IMR-90 (cell line): ENCODE results near the gene TRIM47. TPM values are rescaled to one million over a fixed set of nuclear protein-coding genes. Genes with fewer than 3 reads are reported as not detected.

ENCODE experiments used
- ATAC-seq: fragments of 200-7000 bp; cut with Tn5 transposase; 2 replicates; pipeline ENCODE4 v1.9.1; 2020; ENCODE audit warnings: low read depth, mild to moderate bottlenecking, moderate library complexity
- BruUV-seq: library from RNA; stranded (reverse); fragments of 400-500 nt; replicated peaks from 2 replicates; lab custom pipeline; 2021; lab: Mats Ljungman, UMichigan
- CTCF ChIA-PET: fragments of 300-600 bp; formaldehyde crosslinking; extraction: SDS; loops from one replicate; lab custom pipeline; 2021; ENCODE audit warnings: antibody characterized with exemption; lab: Yijun Ruan, JAX
- POLR2A ChIA-PET: fragments of 300-600 bp; sonication (Branson Sonifier 250); formaldehyde crosslinking; loops from one replicate; lab custom pipeline; 2022; ENCODE audit warnings: antibody characterized with exemption; ENCODE audit not compliant: unreplicated experiment; lab: Charles Lee
- DNase-seq: peaks from one replicate; pipeline ENCODE4 v3.0.0; 2013
- H2AFZ ChIP-seq: replicated peaks from 2 replicates; pipeline ENCODE3; 2013; ENCODE audit warnings: low read length, mild to moderate bottlenecking; ENCODE audit not compliant: poor library complexity
- H2AK5ac ChIP-seq: 2 replicates; pipeline ENCODE4 v1.6.1; 2013; ENCODE audit warnings: low read depth, low read length, inconsistent platforms
- H2AK9ac ChIP-seq: replicated peaks from 2 replicates; pipeline ENCODE3; 2013; ENCODE audit warnings: mild to moderate bottlenecking, low read depth, low read length, moderate library complexity; ENCODE audit not compliant: poor library complexity
- H2BK120ac ChIP-seq: 2 replicates; pipeline ENCODE4 v1.6.1; 2013; ENCODE audit warnings: low read depth, low read length, inconsistent platforms
- H2BK15ac ChIP-seq: 3 replicates; pipeline ENCODE4 v1.6.1; 2013; ENCODE audit warnings: low read depth, low read length, inconsistent platforms
- H2BK20ac ChIP-seq: 2 replicates; pipeline ENCODE4 v1.6.1; 2013; ENCODE audit warnings: low read depth, mild to moderate bottlenecking, inconsistent platforms, low read length, moderate library complexity
- H2BK5ac ChIP-seq: 2 replicates; pipeline ENCODE4 v1.6.1; 2013; ENCODE audit warnings: mild to moderate bottlenecking, low read depth, low read length, inconsistent platforms; ENCODE audit not compliant: poor library complexity, severe bottlenecking
- H3K14ac ChIP-seq: replicated peaks from 2 replicates; pipeline ENCODE4 v1.6.1; 2013; ENCODE audit warnings: low read depth, low read length, inconsistent platforms
- H3K18ac ChIP-seq: 2 replicates; pipeline ENCODE4 v1.6.1; 2013; ENCODE audit warnings: low read depth, low read length, control low read depth
- H3K23ac ChIP-seq: 2 replicates; pipeline ENCODE4 v1.6.1; 2013; ENCODE audit warnings: low read depth, low read length, inconsistent platforms
- H3K27ac ChIP-seq: 2 replicates; pipeline ENCODE4 v1.5.1; 2013; ENCODE audit warnings: mild to moderate bottlenecking, control low read depth, low read length; ENCODE audit not compliant: insufficient read depth
- H3K27me3 ChIP-seq: 2 replicates; pipeline ENCODE4 v1.6.1; 2013; ENCODE audit warnings: low read length; ENCODE audit not compliant: control insufficient read depth, insufficient read depth
- H3K36me3 ChIP-seq: 2 replicates; pipeline ENCODE4 v1.6.1; 2013; ENCODE audit warnings: low read length, mixed read lengths; ENCODE audit not compliant: control insufficient read depth, insufficient read depth
- H3K4ac ChIP-seq: 2 replicates; pipeline ENCODE4 v1.6.1; 2013; ENCODE audit warnings: low read depth, low read length, inconsistent platforms
- H3K4me1 ChIP-seq: 2 replicates; pipeline ENCODE4 v1.6.1; 2013; ENCODE audit warnings: low read length, mixed read lengths; ENCODE audit not compliant: control insufficient read depth, insufficient read depth
- H3K4me2 ChIP-seq: 2 replicates; pipeline ENCODE4 v1.6.1; 2013; ENCODE audit warnings: low read depth, mild to moderate bottlenecking, control low read depth, low read length, moderate library complexity
- H3K4me3 ChIP-seq: 2 replicates; pipeline ENCODE4 v1.5.1; 2013; ENCODE audit warnings: low read depth, mild to moderate bottlenecking, control low read depth, low read length, moderate library complexity; ENCODE audit not compliant: insufficient read depth
- H3K56ac ChIP-seq: 2 replicates; pipeline ENCODE4 v1.6.1; 2013; ENCODE audit warnings: low read length, inconsistent platforms; ENCODE audit not compliant: insufficient read depth; ENCODE audit errors: extremely low read depth
- H3K79me1 ChIP-seq, 2 experiments: 2 replicates each; pipeline ENCODE4 v1.6.1; 2013; ENCODE audit warnings: low read length in 2 of 2, inconsistent platforms in 1 of 2, low read depth in 1 of 2
- H3K9ac ChIP-seq: 2 replicates; pipeline ENCODE4 v1.6.1; 2013; ENCODE audit warnings: low read depth, low read length, control low read depth
- H3K9me1 ChIP-seq: 2 replicates; pipeline ENCODE4 v1.6.1; 2013; ENCODE audit warnings: low read length, inconsistent platforms; ENCODE audit not compliant: insufficient read depth
- H3K9me3 ChIP-seq: 2 replicates; pipeline ENCODE4 v1.6.1; 2013; ENCODE audit warnings: low read length; ENCODE audit not compliant: control insufficient read depth, insufficient read depth
- H4K20me1 ChIP-seq: 2 replicates; pipeline ENCODE4 v1.6.1; 2013; ENCODE audit warnings: low read length, inconsistent platforms; ENCODE audit not compliant: insufficient read depth
- H4K5ac ChIP-seq: 2 replicates; pipeline ENCODE4 v1.6.1; 2013; ENCODE audit warnings: mild to moderate bottlenecking, low read depth, low read length, control low read depth
- H4K8ac ChIP-seq, 2 experiments: 2 replicates each; pipeline ENCODE4 v1.6.1; 2013; ENCODE audit warnings: low read depth in 2 of 2, low read length in 2 of 2, control low read depth in 1 of 2, inconsistent platforms in 1 of 2
- H4K91ac ChIP-seq: 2 replicates; pipeline ENCODE4 v1.6.1; 2013; ENCODE audit warnings: low read depth, low read length, inconsistent platforms; ENCODE audit not compliant: insufficient read depth
- BHLHE40 ChIP-seq: fragments of 150-350 bp; IDR thresholded peaks from 2 replicates; pipeline ENCODE4 v1.6.1; 2016; ENCODE audit warnings: mild to moderate bottlenecking, low read depth, low read length
- CEBPB ChIP-seq: IDR thresholded peaks from 2 replicates; pipeline ENCODE4 v1.6.1; 2012; ENCODE audit warnings: low read depth, low read length, improper control_type of control experiment
- CHD1 ChIP-seq: IDR thresholded peaks from 2 replicates; pipeline ENCODE4 v1.6.1; 2012; ENCODE audit warnings: low read depth, low read length, improper control_type of control experiment
- FOS ChIP-seq: fragments of 150-350 bp; IDR thresholded peaks from 2 replicates; pipeline ENCODE4 v1.6.1; 2016; ENCODE audit warnings: low read depth, low read length
- MAFK ChIP-seq: IDR thresholded peaks from 2 replicates; pipeline ENCODE4 v1.6.1; 2012; ENCODE audit warnings: low read depth, low read length, improper control_type of control experiment
- MAZ ChIP-seq: IDR thresholded peaks from 2 replicates; pipeline ENCODE4 v1.6.1; 2012; ENCODE audit warnings: low read depth, mild to moderate bottlenecking, low read length, improper control_type of control experiment, moderate library complexity, borderline replicate concordance
- MXI1 ChIP-seq: IDR thresholded peaks from 2 replicates; pipeline ENCODE4 v1.6.1; 2012; ENCODE audit warnings: low read depth, mild to moderate bottlenecking, low read length, moderate library complexity, borderline replicate concordance
- NFE2L2 ChIP-seq: fragments of 150-350 bp; IDR thresholded peaks from 2 replicates; pipeline ENCODE4 v1.6.1; 2016; ENCODE audit warnings: low read depth, mild to moderate bottlenecking, low read length
- POLR2A ChIP-seq: IDR thresholded peaks from 2 replicates; pipeline ENCODE4 v1.6.1; 2012; ENCODE audit warnings: mild to moderate bottlenecking, low read depth, low read length
- RAD21 ChIP-seq: IDR thresholded peaks from 2 replicates; pipeline ENCODE4 v1.6.1; 2012; ENCODE audit warnings: low read length, improper control_type of control experiment
- RCOR1 ChIP-seq: IDR thresholded peaks from 2 replicates; pipeline ENCODE4 v1.6.1; 2012; ENCODE audit warnings: mild to moderate bottlenecking, low read length, improper control_type of control experiment; ENCODE audit not compliant: insufficient replicate concordance
- RFX5 ChIP-seq: IDR thresholded peaks from 2 replicates; pipeline ENCODE4 v1.8.0; 2012; ENCODE audit warnings: low read depth, mild to moderate bottlenecking, low read length, moderate library complexity
- SMC3 ChIP-seq: fragments of 150-350 bp; IDR thresholded peaks from 2 replicates; pipeline ENCODE4 v1.6.1; 2016; ENCODE audit warnings: low read depth, mild to moderate bottlenecking, antibody characterized with exemption, low read length, moderate library complexity
- WGBS, 2 experiments: methylation state at CpG; one replicate each; pipeline versions ENCODE4 v1.1.5 to v1.1.7; 2013; ENCODE audit warnings: missing lambda C conversion rate in 2 of 2; ENCODE audit not compliant: insufficient read length in 1 of 2; ENCODE audit errors: extremely low coverage in 2 of 2; 5-methylcytosine and 5-hydroxymethylcytosine counted together
- dilution Hi-C: fragments of 300-500 bp; cut with HindIII; formaldehyde crosslinking; loops from one replicate; pipeline ENCODE4 v1.14.3; 2018; ENCODE audit warnings: low sequenced_read_pairs; ENCODE audit not compliant: unreplicated experiment
- in situ Hi-C: fragments of 300-500 bp; cut with MboI; formaldehyde crosslinking; loops from 3 replicates; pipeline ENCODE4 v1.14.3; 2019; ENCODE audit warnings: low sequenced_read_pairs, inconsistent platforms, mixed read lengths
- intact Hi-C: fragments of 100-400 bp; cut with micrococcal nuclease; formaldehyde crosslinking; loops from 2 replicates; pipeline ENCODE4 v1.10.0; 2022
- polyA plus RNA-seq, 3 experiments: library from polyadenylated mRNA; depleted of rRNA; stranded (reverse); fragments of >200 nt; gene quantifications; 2 replicates each; pipeline ENCODE4 v1.2.3, GENCODE V29; 2012; ENCODE audit warnings: low replicate concordance in 1 of 3
- total RNA-seq: library from RNA; depleted of rRNA; stranded (reverse); fragments of >200 nt; gene quantifications from 2 replicates; pipeline ENCODE4 v1.2.3, GENCODE V29; 2012
- TF ChIP-seq, protein P1 (sequence below): fragments of 150-350 bp; IDR thresholded peaks from 2 replicates; pipeline ENCODE4 v1.6.1; 2017; ENCODE audit warnings: mild to moderate bottlenecking, antibody characterized with exemption, low read length, low read depth
- TF ChIP-seq, protein P2 (sequence below): fragments of 150-350 bp; IDR thresholded peaks from 2 replicates; pipeline ENCODE4 v1.6.1; 2016; ENCODE audit warnings: low read depth, mild to moderate bottlenecking, low read length, moderate library complexity, borderline replicate concordance
- TF ChIP-seq, protein P3 (sequence below): conservative IDR thresholded peaks from 2 replicates; pipeline ENCODE4 v1.5.1; 2012; ENCODE audit warnings: mild to moderate bottlenecking, low read depth, low read length, improper control_type of control experiment

The TRIM47 gene
- total and polyA plus RNA-seq, 2 of the 4 experiments (the other 2 are of a cell fraction), result 1.4 to 7.5 TPM

DNA sequence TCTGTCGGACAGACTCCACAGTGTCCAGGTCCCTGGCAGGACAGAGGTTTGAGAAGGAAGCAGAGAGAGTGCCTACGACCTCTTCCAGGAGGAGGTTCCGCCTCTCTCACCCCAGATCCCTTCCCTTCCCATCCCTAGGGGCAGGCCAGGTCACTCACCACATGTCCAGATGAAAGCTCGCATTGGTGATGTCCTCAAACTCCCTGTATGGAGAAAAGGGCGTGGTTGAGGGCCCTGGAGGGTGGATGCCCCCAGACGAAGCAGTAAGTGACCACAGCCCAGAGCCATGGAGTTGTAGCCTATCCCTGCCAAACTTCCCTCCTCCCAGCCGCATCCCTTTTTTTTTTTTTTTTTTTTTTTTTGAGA is 37.6 kb downstream of the TRIM47 start:
- Histone ChIP-seq H3K9me1 (0 out of 2 replicates have a peak, but pooled peaks cover 4% of the 10 kb centered on the region), H2BK5ac (no peak overlapping the region), H2AFZ (peak overlapping the region; percentile 8), H3K18ac (no peak overlapping the region), H3K14ac (no peak overlapping the region), H2AK5ac (peak overlapping the region; percentile 24; the same call in 1 of the 2 replicates), H3K79me1 (0 out of 4 replicates have a peak, but pooled peaks cover 0 to 2% of the 10 kb centered on the region in 2 experiments), H4K91ac (no peak overlapping the region), H3K4me3 (no peak overlapping the region), H2BK20ac (no peak overlapping the region), H2AK9ac (peak overlapping the region; percentile 24), H4K20me1 (no peaks in the 10 kb centered on the region), H3K36me3 (peaks cover under 1% of the 10 kb centered on the region; the same call in 1 of the 2 replicates), H3K4ac (no peak overlapping the region), H2BK15ac (no peak overlapping the region), H2BK120ac (no peak overlapping the region), H4K8ac (no peak overlapping the region), H3K23ac (no peak overlapping the region), H4K5ac (no peak overlapping the region), H3K4me1 (peaks cover 6% of the 10 kb centered on the region), H3K27me3 (no peaks in the 10 kb centered on the region), H3K9me3 (no peaks in the 10 kb centered on the region), H3K56ac (no peak overlapping the region), H3K4me2 (no peak overlapping the region), H3K9ac (no peak overlapping the region), H3K27ac (no peak overlapping the region)
- in situ Hi-C loops, result no loop called here
- no CpG with 5 or more reads among the region's 7 CpGs for WGBS, 2 experiments
- BruUV-seq, result no TSS peak
- TF ChIP-seq, protein P1, sequence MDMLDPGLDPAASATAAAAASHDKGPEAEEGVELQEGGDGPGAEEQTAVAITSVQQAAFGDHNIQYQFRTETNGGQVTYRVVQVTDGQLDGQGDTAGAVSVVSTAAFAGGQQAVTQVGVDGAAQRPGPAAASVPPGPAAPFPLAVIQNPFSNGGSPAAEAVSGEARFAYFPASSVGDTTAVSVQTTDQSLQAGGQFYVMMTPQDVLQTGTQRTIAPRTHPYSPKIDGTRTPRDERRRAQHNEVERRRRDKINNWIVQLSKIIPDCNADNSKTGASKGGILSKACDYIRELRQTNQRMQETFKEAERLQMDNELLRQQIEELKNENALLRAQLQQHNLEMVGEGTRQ, result no peak
- TF ChIP-seq RCOR1, result no peak
- TF ChIP-seq FOS, result no peak
- TF ChIP-seq RAD21, result no peak
- TF ChIP-seq RFX5, result no peak
- TF ChIP-seq BHLHE40, result no peak
- no peak for TF ChIP-seq CHD1
- TF ChIP-seq, protein P2, sequence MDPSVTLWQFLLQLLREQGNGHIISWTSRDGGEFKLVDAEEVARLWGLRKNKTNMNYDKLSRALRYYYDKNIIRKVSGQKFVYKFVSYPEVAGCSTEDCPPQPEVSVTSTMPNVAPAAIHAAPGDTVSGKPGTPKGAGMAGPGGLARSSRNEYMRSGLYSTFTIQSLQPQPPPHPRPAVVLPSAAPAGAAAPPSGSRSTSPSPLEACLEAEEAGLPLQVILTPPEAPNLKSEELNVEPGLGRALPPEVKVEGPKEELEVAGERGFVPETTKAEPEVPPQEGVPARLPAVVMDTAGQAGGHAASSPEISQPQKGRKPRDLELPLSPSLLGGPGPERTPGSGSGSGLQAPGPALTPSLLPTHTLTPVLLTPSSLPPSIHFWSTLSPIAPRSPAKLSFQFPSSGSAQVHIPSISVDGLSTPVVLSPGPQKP, result no peak
- TF ChIP-seq MAFK, result no peak
- no peak for TF ChIP-seq NFE2L2
- no peak for TF ChIP-seq POLR2A
- TF ChIP-seq MAZ, result no peak
- TF ChIP-seq MXI1, result no peak
- TF ChIP-seq, protein P3, sequence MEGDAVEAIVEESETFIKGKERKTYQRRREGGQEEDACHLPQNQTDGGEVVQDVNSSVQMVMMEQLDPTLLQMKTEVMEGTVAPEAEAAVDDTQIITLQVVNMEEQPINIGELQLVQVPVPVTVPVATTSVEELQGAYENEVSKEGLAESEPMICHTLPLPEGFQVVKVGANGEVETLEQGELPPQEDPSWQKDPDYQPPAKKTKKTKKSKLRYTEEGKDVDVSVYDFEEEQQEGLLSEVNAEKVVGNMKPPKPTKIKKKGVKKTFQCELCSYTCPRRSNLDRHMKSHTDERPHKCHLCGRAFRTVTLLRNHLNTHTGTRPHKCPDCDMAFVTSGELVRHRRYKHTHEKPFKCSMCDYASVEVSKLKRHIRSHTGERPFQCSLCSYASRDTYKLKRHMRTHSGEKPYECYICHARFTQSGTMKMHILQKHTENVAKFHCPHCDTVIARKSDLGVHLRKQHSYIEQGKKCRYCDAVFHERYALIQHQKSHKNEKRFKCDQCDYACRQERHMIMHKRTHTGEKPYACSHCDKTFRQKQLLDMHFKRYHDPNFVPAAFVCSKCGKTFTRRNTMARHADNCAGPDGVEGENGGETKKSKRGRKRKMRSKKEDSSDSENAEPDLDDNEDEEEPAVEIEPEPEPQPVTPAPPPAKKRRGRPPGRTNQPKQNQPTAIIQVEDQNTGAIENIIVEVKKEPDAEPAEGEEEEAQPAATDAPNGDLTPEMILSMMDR, result no peak
- no peak for TF ChIP-seq CEBPB
- TF ChIP-seq SMC3, result no peak
- intact Hi-C loops, result no loop called here
- DNase-seq (no peak), ATAC-seq (no peak)
- ChIA-PET POLR2A (interaction anchor here (0.6 kb wide), 2 partner anchors 13 to 896 kb away, joined by 3 read pairs; partner anchors contain the start of gene SRSF2), CTCF (interaction anchor here (0.8 kb wide), 1 partner anchor 57 kb away, joined by 3 read pairs; no protein-coding TSS in a partner anchor)
- dilution Hi-C loops, result no loop called here
